H1 (cell line): Measurements from ENCODE around the gene MYOG. TPM values are rescaled to one million over a fixed set of nuclear protein-coding genes. Genes with fewer than 3 reads are reported as not detected.

Experiments used
- ASH2L ChIP-seq: fragments of 200-600, 300-600 bp; sonication (generic); IDR thresholded peaks from one replicate; pipeline ENCODE4 v1.7.1; 2017; ENCODE audit warnings: low read length
- CBX8 ChIP-seq: fragments of 300-800, 300-1000 bp; sonication (generic); IDR thresholded peaks from 2 replicates; pipeline ENCODE4 v1.7.1; 2016; ENCODE audit warnings: low read depth, low read length, borderline replicate concordance
- CEBPB ChIP-seq: IDR thresholded peaks from 2 replicates; pipeline ENCODE4 v1.6.1; 2012; ENCODE audit warnings: low read depth, low read length
- E2F6 ChIP-seq: IDR thresholded peaks from 2 replicates; pipeline ENCODE4 v1.6.1; 2012; ENCODE audit warnings: inconsistent platforms
- PHF8 ChIP-seq: fragments of 200-600 bp; sonication (generic); conservative IDR thresholded peaks from 2 replicates; pipeline ENCODE4 v1.7.1; 2012; ENCODE audit warnings: low read depth, mild to moderate bottlenecking, inconsistent platforms, low read length, moderate library complexity
- RAD21 ChIP-seq, 2 experiments: IDR thresholded peaks in 1 of 2; conservative IDR thresholded peaks in 1 of 2; 2 replicates each; pipeline ENCODE4 v1.6.1; 2011; ENCODE audit warnings: low read depth in 2 of 2, low read length in 2 of 2, improper control_type of control experiment in 1 of 2, inconsistent platforms in 1 of 2, mild to moderate bottlenecking in 1 of 2, moderate library complexity in 1 of 2
- RBBP5 ChIP-seq: IDR thresholded peaks from 2 replicates; pipeline ENCODE4 v1.7.1; 2012; ENCODE audit warnings: low read depth, mild to moderate bottlenecking, inconsistent platforms, low read length, moderate library complexity, borderline replicate concordance
- SP4 ChIP-seq: IDR thresholded peaks from 2 replicates; pipeline ENCODE4 v1.6.1; 2012; ENCODE audit warnings: low read length, inconsistent platforms
- SRF ChIP-seq: IDR thresholded peaks from 2 replicates; pipeline ENCODE4 v1.6.1; 2011; ENCODE audit warnings: mild to moderate bottlenecking, low read depth, low read length, moderate library complexity
- polyA plus RNA-seq, 7 experiments: library from polyadenylated mRNA; depleted of rRNA in 3 of 7; stranded (reverse) in 5 of 7; unstranded in 2 of 7; fragments of >200 nt in 5 of 7; fragments of 200-250 nt in 2 of 7; gene quantifications; 1 replicate in 5 of 7; 2 replicates in 1 of 7; 4 replicates in 1 of 7; pipeline versions ENCODE4 v1.2.1 to v1.2.3, GENCODE V29; 2011 to 2013; ENCODE audit warnings: missing spikeins in 2 of 7, mixed read lengths in 2 of 7
- total RNA-seq: library from RNA; stranded (reverse); fragmentation: NEBNext Ultra II Directional; extraction: Animal tissue kit (Norgen Biotek cat#: 25700); gene quantifications from 2 replicates; pipeline ENCODE4 v1.2.1, GENCODE V29; 2021

MYOG gene
- total and polyA plus RNA-seq, 2 of the 8 experiments (the other 6 are each of a cell fraction or from before 2014, with no cell fraction given): not detected

GRCh38 chr1:203086992-203087763 is 1.4 kb upstream of the MYOG start (continued):
- no peak for TF ChIP-seq CBX8
- no peak for TF ChIP-seq CEBPB
- TF ChIP-seq SP4: no peak
- no peak for TF ChIP-seq RBBP5
- no peak for TF ChIP-seq PHF8
- no peak for TF ChIP-seq E2F6
- no peak for TF ChIP-seq ASH2L
- no peak for TF ChIP-seq SRF
- TF ChIP-seq RAD21 (IDR thresholded peaks at IDR 0.05 in 1 of 2, conservative IDR thresholded peaks at IDR 0.05 in 1 of 2; ENCODE audit: low read depth in 2 of 2, low read length in 2 of 2): no peak
